ENCODE measurements around the gene HOMEZ.
"Not testable (repeated sequence)": the region's sequence is repeated elsewhere in the genome, so short reads cannot be mapped to it uniquely, and the experiment has no call there.

HOMEZ gene

DNA sequence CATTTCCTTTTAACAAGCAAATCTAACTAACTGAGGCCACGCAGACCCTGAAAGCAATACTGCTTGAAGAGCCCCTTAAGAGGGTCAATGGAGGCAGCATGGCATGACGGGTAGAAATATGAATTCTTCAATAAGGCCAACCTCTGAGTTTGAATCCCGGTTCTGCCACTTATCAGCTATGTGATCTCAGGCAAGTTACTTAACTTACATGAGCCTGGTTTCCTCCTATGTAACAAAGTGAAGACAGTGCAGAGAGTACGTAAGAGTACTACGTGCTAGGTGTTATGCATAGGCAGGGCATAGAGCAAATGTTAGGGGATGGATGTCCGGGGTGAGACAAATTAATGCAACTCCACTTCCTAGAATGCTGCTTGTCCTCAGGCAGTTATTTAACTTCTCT lies 4.7 kb downstream of the HOMEZ start:
- no peak for DNase-seq (ENCODE audit: low spot score)

- DNase-seq (ENCODE audit: low spot score), result peak; percentile 21
Measured at GRCh38 chr14:23277928-23278327, 8.0 kb downstream of the HOMEZ start.

DNA sequence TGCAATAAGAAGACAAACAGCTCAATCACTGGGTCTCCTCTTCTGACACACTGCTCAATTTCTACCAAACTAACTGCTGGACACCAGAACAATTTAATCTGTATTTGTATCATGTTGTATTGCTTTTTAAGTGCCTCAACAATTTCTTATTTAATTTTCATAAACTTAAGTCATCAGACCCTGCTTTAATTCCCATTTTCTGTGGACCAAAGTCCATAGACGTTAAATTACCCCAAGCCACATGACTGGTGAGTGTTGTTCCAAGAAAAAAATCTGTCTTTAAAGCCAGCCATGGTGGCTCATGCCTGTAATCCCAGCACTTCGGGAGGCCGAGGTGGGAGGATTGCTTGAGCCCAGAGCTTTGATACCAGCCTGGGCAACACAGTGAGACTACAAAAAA lies 8.7 kb downstream of the HOMEZ start:
- no peak for DNase-seq (ENCODE audit: low spot score)

GRCh38 chr14:23275412-23275811 lies 10.5 kb downstream of the HOMEZ start:
- DNase-seq (ENCODE audit: low spot score), result no peak

- DNase-seq (ENCODE audit: low spot score), result no peak
Measured at GRCh38 chr14:23269193-23269592, 16.7 kb downstream of the HOMEZ start.

- DNase-seq (ENCODE audit: low spot score), result not testable (repeated sequence)
Measured at GRCh38 chr14:23260849-23261248, 25.1 kb downstream of the HOMEZ start.

DNA sequence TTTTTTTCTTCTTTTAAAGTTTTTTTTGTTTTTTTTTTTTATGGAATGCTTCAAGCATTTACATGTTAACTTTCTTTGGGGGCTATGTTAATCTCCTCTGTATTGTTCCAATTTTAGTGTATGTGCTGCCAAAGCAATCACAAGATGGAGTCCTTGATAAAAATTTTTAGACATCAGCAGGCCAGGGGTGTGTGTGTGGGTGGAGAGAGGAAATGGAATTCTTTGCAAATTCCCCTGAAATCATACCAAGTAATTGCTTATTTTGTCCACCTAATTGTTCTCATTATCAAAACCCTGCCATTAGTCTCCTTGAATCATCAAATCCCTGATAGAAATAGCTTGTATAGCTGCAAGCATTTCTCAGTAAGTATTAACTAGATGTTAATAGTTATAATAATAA lies 26.5 kb downstream of the HOMEZ start:
- DNase-seq (ENCODE audit: low spot score), result no peak

DNA sequence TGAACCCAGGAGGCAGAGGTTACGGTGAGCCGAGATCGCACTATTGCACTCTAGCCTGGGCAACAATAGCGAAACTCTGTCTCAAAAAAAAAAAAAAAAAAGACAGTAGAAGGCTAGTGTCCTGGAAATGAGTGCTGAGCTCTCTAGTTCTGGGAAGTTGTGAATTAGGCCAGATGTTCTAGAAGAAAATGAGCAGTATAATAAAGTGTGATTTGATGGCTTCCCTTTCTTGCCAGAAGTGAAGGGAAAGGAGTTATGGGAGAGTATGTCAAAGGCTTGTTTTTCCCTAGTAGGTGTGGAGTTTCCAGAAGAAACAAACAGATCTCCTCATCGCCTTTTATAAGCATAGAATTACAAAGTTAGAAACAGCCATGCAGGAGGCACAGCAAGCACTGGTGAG lies 27.7 kb downstream of the HOMEZ start:
- no peak for DNase-seq (ENCODE audit: low spot score)

- DNase-seq (ENCODE audit: low spot score), result no peak
Measured at GRCh38 chr14:23252420-23253333, 33.3 kb downstream of the HOMEZ start.

DNA sequence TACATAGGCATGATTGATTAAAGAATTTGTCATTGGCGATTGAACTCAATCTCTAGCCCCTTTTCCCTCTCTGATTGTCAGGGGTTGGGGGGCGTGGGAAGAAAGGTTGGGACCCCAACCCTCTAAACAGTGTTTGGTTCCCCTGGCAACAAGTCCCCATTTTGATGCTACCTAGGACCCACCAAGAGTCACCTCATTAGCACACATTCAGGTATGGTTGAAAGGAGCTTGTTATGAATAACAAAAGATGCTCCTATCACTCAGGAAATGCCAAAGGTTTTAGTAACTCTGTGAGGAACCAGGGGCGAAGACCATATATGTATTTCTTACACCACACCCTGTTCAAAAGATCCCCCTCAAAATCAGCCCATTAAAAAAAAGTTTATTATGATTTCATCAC lies 33.9 kb downstream of the HOMEZ start:
- DNase-seq (ENCODE audit: low spot score), result no peak

DNA sequence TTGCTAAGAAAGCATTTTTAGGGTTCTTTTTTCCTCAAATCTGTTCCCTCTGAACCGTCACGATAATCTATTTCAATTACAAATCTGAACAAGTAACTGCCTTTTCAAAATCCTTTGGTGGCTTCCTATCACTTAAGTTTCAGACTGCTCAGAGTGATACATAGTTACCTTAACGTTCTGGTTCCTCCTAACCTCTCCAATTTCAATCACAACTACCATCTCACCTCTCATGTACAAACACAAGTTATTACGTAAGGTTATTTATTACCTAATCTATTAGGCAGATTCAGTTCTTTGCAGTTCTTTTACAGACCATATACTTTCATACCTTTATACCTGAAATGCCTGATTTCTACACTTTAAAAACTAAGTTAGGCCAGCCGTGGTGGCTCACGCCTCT lies 36.1 kb downstream of the HOMEZ start:
- no peak for DNase-seq (ENCODE audit: low spot score)

- DNase-seq (ENCODE audit: low spot score), result no peak
Measured at GRCh38 chr14:23248601-23249000, 37.3 kb downstream of the HOMEZ start.

- DNase-seq (ENCODE audit: low spot score), result no peak
Measured at GRCh38 chr14:23245282-23245681, 40.6 kb downstream of the HOMEZ start.

DNA sequence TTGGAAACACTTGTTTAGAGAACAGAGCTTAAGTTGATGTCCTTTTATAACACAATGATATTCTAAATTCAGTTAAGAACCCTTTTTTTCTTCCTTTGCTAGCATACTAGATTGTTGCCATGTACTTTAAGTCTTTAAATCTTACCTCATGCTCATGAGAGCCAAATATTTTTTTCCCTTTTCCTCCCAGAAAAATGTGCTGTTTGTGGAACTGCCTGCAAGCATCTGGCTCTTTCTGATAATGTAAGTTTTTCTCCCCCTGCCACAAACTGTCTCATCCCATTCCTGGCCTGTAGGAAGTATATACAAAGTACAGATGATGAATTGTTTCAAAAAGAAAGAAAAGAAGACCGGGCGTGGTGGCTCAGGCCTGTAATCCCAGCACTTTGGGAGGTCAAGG lies 42.9 kb downstream of the HOMEZ start:
- no peak for DNase-seq (ENCODE audit: low spot score)

GRCh38 chr14:23242076-23242475 lies 43.9 kb downstream of the HOMEZ start:
- DNase-seq (ENCODE audit: low spot score), result no peak

- DNase-seq (ENCODE audit: low spot score), result not testable (repeated sequence)
Measured at GRCh38 chr14:23241061-23241715, 44.7 kb downstream of the HOMEZ start.

- no peak for DNase-seq (ENCODE audit: low spot score)
Measured at GRCh38 chr14:23240661-23241060, 45.3 kb downstream of the HOMEZ start.

DNA sequence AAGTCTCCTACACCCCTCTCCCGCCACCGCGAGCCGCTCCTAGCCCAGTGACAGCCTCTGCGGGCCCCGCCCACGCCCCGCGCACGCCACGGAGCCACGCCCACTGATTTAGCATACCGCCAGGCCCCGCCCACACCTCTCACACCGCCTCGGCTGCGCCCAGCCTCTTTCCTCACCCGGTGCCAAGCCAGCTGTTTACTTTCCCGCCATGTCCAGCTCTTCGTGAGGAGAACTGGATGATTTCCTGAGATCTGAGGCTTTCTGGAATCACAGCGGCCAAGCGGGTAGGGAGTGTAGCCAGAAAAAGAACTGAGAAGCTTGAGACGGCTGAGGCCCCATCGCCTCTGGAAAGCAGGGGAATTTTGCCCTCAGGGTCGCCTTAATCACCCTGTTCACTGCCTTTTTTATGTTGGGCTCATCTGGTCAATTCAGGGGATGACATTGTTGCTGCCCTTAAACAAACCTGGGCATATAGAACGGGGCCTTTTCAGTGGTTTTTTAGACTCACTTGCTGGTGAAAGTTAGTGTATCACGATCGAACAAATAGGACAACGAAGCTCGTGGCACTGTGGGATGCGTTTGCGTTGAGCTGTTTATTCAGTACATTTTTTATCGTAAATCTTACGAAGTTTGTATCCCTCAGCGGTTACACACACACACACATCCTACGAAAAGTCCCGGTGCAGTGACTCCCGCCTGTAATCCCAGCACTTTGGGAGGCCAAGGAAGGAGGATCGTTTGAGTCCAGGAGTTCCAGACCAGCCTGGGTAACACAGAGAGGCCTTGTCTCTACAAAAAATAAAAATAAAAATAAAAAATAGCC lies 47.9 kb downstream of the HOMEZ start, which contains the start of gene RNF212B:
Gene RNF212B (plus strand): TSS at position 165 of the 823 bp plus-strand sequence. CDS start 2,410 bp downstream, outside the sequence.
- DNase-seq (ENCODE audit: low spot score), result peak; percentile 67

- DNase-seq (ENCODE audit: low spot score), result not testable (repeated sequence)
Measured at GRCh38 chr14:23232241-23232808, 53.6 kb downstream of the HOMEZ start.

DNA sequence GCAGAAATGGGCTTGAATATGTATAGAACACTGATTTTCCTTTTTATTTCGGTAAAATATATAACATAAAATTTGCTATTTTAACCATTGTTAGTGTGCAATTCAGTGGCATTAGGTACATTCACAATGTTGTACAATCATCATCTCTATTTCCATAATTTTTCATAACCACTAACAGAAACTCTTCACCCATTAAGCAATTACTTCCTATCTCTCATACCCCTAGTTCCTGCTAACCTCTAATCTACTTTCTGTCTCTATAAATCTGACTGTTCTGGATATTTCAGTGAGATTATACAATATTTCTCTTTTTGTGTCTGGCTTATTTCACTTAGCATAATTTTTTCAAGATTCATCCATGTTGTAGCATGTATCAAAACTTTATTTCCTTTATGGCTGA lies 57.1 kb downstream of the HOMEZ start:
- DNase-seq (ENCODE audit: low spot score), result no peak

- no peak for DNase-seq (ENCODE audit: low spot score)
Measured at GRCh38 chr14:23227566-23227965, 58.4 kb downstream of the HOMEZ start.

DNA sequence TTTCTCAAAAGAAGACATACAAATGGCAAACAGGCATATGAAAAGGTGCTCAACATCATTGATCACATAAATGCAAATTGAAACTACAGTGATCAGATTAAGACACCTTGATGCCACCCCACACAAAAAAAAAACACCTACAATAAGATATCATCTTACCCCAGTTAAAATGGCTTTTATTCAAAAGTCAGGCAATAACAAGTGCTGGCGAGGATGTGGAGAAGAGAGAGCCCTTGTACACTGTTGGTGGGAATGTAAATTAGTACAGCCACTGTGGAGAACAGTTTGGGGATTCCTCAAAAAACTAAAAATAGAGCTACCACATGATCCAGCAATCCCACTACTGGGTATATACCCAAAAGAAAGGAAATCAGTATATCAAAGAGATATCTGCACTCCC lies 61.0 kb downstream of the HOMEZ start:
- not testable (repeated sequence) for DNase-seq (ENCODE audit: low spot score)
